H9 (cell line): ENCODE measurements around the gene DCDC1. TPM values are rescaled to one million over a fixed set of nuclear protein-coding genes. Genes with fewer than 3 reads are reported as not detected.

Experiments
- DNase-seq: peaks from one replicate; pipeline ENCODE4 v3.0.0-alpha.2; 2017
- H2AFZ ChIP-seq: one replicate; pipeline ENCODE4 v1.6.1; 2013; ENCODE audit warnings: mild to moderate bottlenecking, low read length, control low read depth, moderate library complexity
- H2AK5ac ChIP-seq: 2 replicates; pipeline ENCODE4 v1.6.1; 2013; ENCODE audit warnings: low read length, control low read depth, mixed read lengths; ENCODE audit not compliant: insufficient read length
- H2BK120ac ChIP-seq: one replicate; pipeline ENCODE4 v1.6.1; 2013; ENCODE audit warnings: low read depth, mild to moderate bottlenecking, low read length, control low read depth, inconsistent platforms; ENCODE audit not compliant: poor library complexity, severe bottlenecking
- H2BK12ac ChIP-seq: 2 replicates; pipeline ENCODE4 v1.6.1; 2013; ENCODE audit warnings: low read length, control low read depth, mixed read lengths, low read depth; ENCODE audit not compliant: insufficient read length
- H2BK15ac ChIP-seq: 2 replicates; pipeline ENCODE4 v1.6.1; 2013; ENCODE audit warnings: low read depth, low read length, control low read depth
- H2BK20ac ChIP-seq: one replicate; pipeline ENCODE4 v1.6.1; 2013; ENCODE audit warnings: low read depth, mild to moderate bottlenecking, low read length, control low read depth, inconsistent platforms; ENCODE audit not compliant: poor library complexity, severe bottlenecking
- H2BK5ac ChIP-seq: 2 replicates; pipeline ENCODE4 v1.6.1; 2013; ENCODE audit warnings: low read length, control low read depth, mixed read lengths; ENCODE audit not compliant: insufficient read length
- H3K14ac ChIP-seq: 2 replicates; pipeline ENCODE4 v1.6.1; 2013; ENCODE audit warnings: low read length, control low read depth; ENCODE audit not compliant: insufficient read depth
- H3K18ac ChIP-seq: 2 replicates; pipeline ENCODE4 v1.6.1; 2013; ENCODE audit warnings: low read depth, mild to moderate bottlenecking, mixed read lengths, low read length, control low read depth; ENCODE audit not compliant: insufficient read length
- H3K23ac ChIP-seq: 2 replicates; pipeline ENCODE4 v1.6.1; 2013; ENCODE audit warnings: low read length, control low read depth, mixed read lengths, low read depth; ENCODE audit not compliant: insufficient read length
- H3K23me2 ChIP-seq: 2 replicates; pipeline ENCODE4 v1.6.1; 2013; ENCODE audit warnings: low read depth, mild to moderate bottlenecking, mixed read lengths, low read length, control low read depth; ENCODE audit not compliant: insufficient read length, poor library complexity, severe bottlenecking
- H3K27ac ChIP-seq: 2 replicates; pipeline ENCODE4 v1.5.1; 2013; ENCODE audit warnings: low read length, control low read depth, mixed read lengths, low read depth; ENCODE audit not compliant: insufficient read length
- H3K27me3 ChIP-seq: 2 replicates; pipeline ENCODE4 v1.6.1; 2013; ENCODE audit warnings: low read length, control low read depth, inconsistent platforms; ENCODE audit not compliant: insufficient read depth
- H3K4ac ChIP-seq: 2 replicates; pipeline ENCODE4 v1.6.1; 2013; ENCODE audit warnings: low read depth, mild to moderate bottlenecking, control low read depth, inconsistent platforms, low read length, moderate library complexity
- H3K4me1 ChIP-seq: 2 replicates; pipeline ENCODE4 v1.6.1; 2013; ENCODE audit warnings: low read length, control low read depth, inconsistent platforms; ENCODE audit not compliant: insufficient read depth
- H3K4me2 ChIP-seq: 2 replicates; pipeline ENCODE4 v1.6.1; 2013; ENCODE audit warnings: low read length, control low read depth, mixed read lengths; ENCODE audit not compliant: insufficient read length, insufficient read depth
- H3K56ac ChIP-seq: 2 replicates; pipeline ENCODE4 v1.6.1; 2013; ENCODE audit warnings: low read depth, mild to moderate bottlenecking, mixed read lengths, low read length, control low read depth; ENCODE audit not compliant: insufficient read length
- H3K79me1 ChIP-seq: 2 replicates; pipeline ENCODE4 v1.6.1; 2013; ENCODE audit warnings: low read depth, mild to moderate bottlenecking, moderate library complexity, low read length, control low read depth, inconsistent platforms; ENCODE audit not compliant: insufficient read depth, poor library complexity, severe bottlenecking
- H3K79me2 ChIP-seq: 2 replicates; pipeline ENCODE4 v1.6.1; 2013; ENCODE audit warnings: low read length, control low read depth, inconsistent platforms; ENCODE audit not compliant: insufficient read depth
- H3K9ac ChIP-seq: 2 replicates; pipeline ENCODE4 v1.6.1; 2013; ENCODE audit warnings: low read length, control low read depth, mixed read lengths; ENCODE audit not compliant: insufficient read length; ENCODE audit errors: extremely low read depth
- H3K9me3 ChIP-seq: one replicate; pipeline ENCODE4 v1.6.1; 2013; ENCODE audit warnings: low read depth, low read length, inconsistent platforms; ENCODE audit not compliant: control insufficient read depth
- H3T11ph ChIP-seq: one replicate; pipeline ENCODE4 v1.6.1; 2013; ENCODE audit warnings: mild to moderate bottlenecking, low read length, control low read depth, inconsistent platforms
- H4K20me1 ChIP-seq: one replicate; pipeline ENCODE4 v1.6.1; 2013; ENCODE audit not compliant: control insufficient read depth, insufficient read length, insufficient read depth
- H4K5ac ChIP-seq: 2 replicates; pipeline ENCODE4 v1.6.1; 2013; ENCODE audit warnings: low read depth, mild to moderate bottlenecking, mixed read lengths, low read length, control low read depth; ENCODE audit not compliant: insufficient read length
- H4K8ac ChIP-seq: replicated peaks from 2 replicates; pipeline ENCODE4 v1.6.1; 2013; ENCODE audit warnings: low read length, control low read depth, mixed read lengths, low read depth; ENCODE audit not compliant: insufficient read length
- H4K91ac ChIP-seq: 2 replicates; pipeline ENCODE4 v1.6.1; 2013; ENCODE audit warnings: low read depth, mild to moderate bottlenecking, moderate library complexity, mixed read lengths, low read length, control low read depth; ENCODE audit not compliant: insufficient read length
- H3K27ac Mint-ChIP-seq, 3 experiments: 2 replicates in 2 of 3; 3 replicates in 1 of 3; pipeline ENCODE4 v1.8.0; 2020 to 2021; ENCODE audit warnings: mixed read lengths in 3 of 3, mild to moderate bottlenecking in 1 of 3, moderate library complexity in 1 of 3
- H3K27me3 Mint-ChIP-seq: 2 replicates; pipeline ENCODE4 v1.8.0; 2021; ENCODE audit warnings: low read depth, mild to moderate bottlenecking, moderate library complexity, mixed read lengths
- H3K36me3 Mint-ChIP-seq, 3 experiments: 2 replicates in 2 of 3; 3 replicates in 1 of 3; pipeline ENCODE4 v1.8.0; 2020 to 2021; ENCODE audit warnings: low read depth in 3 of 3, mixed read lengths in 3 of 3; ENCODE audit not compliant: insufficient read depth in 1 of 3
- H3K4me1 Mint-ChIP-seq, 2 experiments: 2 replicates each; pipeline ENCODE4 v1.8.0; 2020; ENCODE audit warnings: mixed read lengths in 2 of 2
- H3K4me3 Mint-ChIP-seq, 2 experiments: 2 replicates in 1 of 2; 3 replicates in 1 of 2; pipeline ENCODE4 v1.8.0; 2020 to 2021; ENCODE audit warnings: mild to moderate bottlenecking in 2 of 2, mixed read lengths in 2 of 2, moderate library complexity in 1 of 2
- H3K9me3 Mint-ChIP-seq, 2 experiments: 2 replicates in 1 of 2; 3 replicates in 1 of 2; pipeline ENCODE4 v1.8.0; 2020; ENCODE audit warnings: mild to moderate bottlenecking in 2 of 2, mixed read lengths in 2 of 2, moderate library complexity in 1 of 2
- WGBS: extraction: QIAGEN DNeasy Blood & Tissue Kit; methylation state at CpG from one replicate; pipeline ENCODE4 v1.1.7; 2013; ENCODE audit warnings: missing lambda C conversion rate, low lambda C conversion rate, mixed read lengths; ENCODE audit not compliant: insufficient read length; ENCODE audit errors: extremely low coverage; 5-methylcytosine and 5-hydroxymethylcytosine counted together
- total RNA-seq: library from RNA; stranded (reverse); gene quantifications from 2 replicates; pipeline ENCODE4 v1.2.1, GENCODE V29; 2021
- TF ChIP-seq, protein P1 (sequence below): fragments of 200-600 bp; sonication (generic); conservative IDR thresholded peaks from 3 replicates; pipeline ENCODE4 v1.8.0; 2021; ENCODE audit warnings: antibody characterized with exemption, mild to moderate bottlenecking

Gene DCDC1
- total RNA-seq, 1 experiment from 2014 or later, result 0.09 TPM

DNA sequence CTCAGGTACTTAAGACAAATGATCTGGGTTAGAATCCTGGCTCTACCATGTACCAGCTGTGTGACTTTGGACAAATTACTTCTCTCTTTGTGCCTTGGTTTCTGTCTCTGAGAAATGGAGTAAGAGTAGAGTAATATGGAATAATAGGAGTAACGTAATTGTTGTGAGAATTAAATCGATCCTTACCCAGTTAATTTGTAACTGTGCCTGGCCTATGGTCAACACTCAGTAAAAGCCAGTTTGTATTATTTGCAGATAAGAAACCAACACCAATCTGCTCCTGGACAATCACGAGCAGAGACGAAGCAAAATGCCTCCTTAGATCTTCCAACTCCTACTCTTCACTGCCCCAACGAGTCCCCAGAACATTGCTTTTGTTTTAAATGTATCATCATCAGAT, 266.7 kb downstream of the DCDC1 start:
- H2AK5ac ChIP-seq, result no peak overlapping the region
- no peak overlapping the region for H3T11ph ChIP-seq
- no peaks in the 10 kb centered on the region for H3K23me2 ChIP-seq
- H3K23ac ChIP-seq, result no peak overlapping the region
- H4K8ac ChIP-seq, result no peak overlapping the region
- Mint-ChIP-seq H3K27me3 (no peaks in the 10 kb centered on the region), H3K27ac (no peak overlapping the region), H3K4me3 (no peak overlapping the region), H3K9me3 (no peaks in the 10 kb centered on the region), H3K36me3 (no peaks in the 10 kb centered on the region), H3K4me1 (peaks cover 2 to 6% of the 10 kb centered on the region in 2 experiments; a peak in 1 of 4 replicates)
- H4K5ac ChIP-seq, result no peak overlapping the region
- WGBS, result no CpG with 5 or more reads among the region's 5 CpGs
- no peak overlapping the region for H3K4ac ChIP-seq
- H4K20me1 ChIP-seq, result no peaks in the 10 kb centered on the region
- H3K9ac ChIP-seq, result no peak overlapping the region
- no peaks in the 10 kb centered on the region for H3K79me2 ChIP-seq
- H3K4me2 ChIP-seq, result no peak overlapping the region
- no peak overlapping the region for H3K18ac ChIP-seq
- no peak overlapping the region for H4K91ac ChIP-seq
- DNase-seq, result no peak
- no peak overlapping the region for H2BK15ac ChIP-seq
- H2AFZ ChIP-seq, result no peak overlapping the region
- H3K9me3 ChIP-seq, result no peaks in the 10 kb centered on the region
- no peak overlapping the region for H2BK12ac ChIP-seq
- no peak overlapping the region for H3K27ac ChIP-seq
- no peak overlapping the region for H3K56ac ChIP-seq
- H3K79me1 ChIP-seq, result no peaks in the 10 kb centered on the region
- H2BK20ac ChIP-seq, result no peak overlapping the region
- no peaks in the 10 kb centered on the region for H3K4me1 ChIP-seq
- TF ChIP-seq, protein P1, sequence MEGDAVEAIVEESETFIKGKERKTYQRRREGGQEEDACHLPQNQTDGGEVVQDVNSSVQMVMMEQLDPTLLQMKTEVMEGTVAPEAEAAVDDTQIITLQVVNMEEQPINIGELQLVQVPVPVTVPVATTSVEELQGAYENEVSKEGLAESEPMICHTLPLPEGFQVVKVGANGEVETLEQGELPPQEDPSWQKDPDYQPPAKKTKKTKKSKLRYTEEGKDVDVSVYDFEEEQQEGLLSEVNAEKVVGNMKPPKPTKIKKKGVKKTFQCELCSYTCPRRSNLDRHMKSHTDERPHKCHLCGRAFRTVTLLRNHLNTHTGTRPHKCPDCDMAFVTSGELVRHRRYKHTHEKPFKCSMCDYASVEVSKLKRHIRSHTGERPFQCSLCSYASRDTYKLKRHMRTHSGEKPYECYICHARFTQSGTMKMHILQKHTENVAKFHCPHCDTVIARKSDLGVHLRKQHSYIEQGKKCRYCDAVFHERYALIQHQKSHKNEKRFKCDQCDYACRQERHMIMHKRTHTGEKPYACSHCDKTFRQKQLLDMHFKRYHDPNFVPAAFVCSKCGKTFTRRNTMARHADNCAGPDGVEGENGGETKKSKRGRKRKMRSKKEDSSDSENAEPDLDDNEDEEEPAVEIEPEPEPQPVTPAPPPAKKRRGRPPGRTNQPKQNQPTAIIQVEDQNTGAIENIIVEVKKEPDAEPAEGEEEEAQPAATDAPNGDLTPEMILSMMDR, result no peak
- no peak overlapping the region for H3K14ac ChIP-seq
- no peaks in the 10 kb centered on the region for H3K27me3 ChIP-seq
- no peak overlapping the region for H2BK5ac ChIP-seq
- no peak overlapping the region for H2BK120ac ChIP-seq
